ENCODE data around the gene PTPRM. TPM values are rescaled to one million over a fixed set of nuclear protein-coding genes. Genes with fewer than 3 reads are reported as not detected.
"Not testable (repeated sequence)": the region's sequence is repeated elsewhere in the genome, so short reads cannot be mapped to it uniquely, and the experiment has no call there.

The PTPRM gene
- total RNA-seq, 1 donor: 64.2 TPM

- peak; percentile 75 for DNase-seq (ENCODE audit: low read depth)
- no peak overlapping the region for H3K4me3 ChIP-seq (ENCODE audit: low read depth, low read length)
- no peak for TF ChIP-seq CTCF (IDR thresholded peaks at IDR 0.05; ENCODE audit: insufficient read depth, low read length)
Measured at GRCh38 chr18:8052237-8052701, 485.2 kb downstream of the PTPRM start.

GRCh38 chr18:8056723-8057122 is 489.6 kb downstream of the PTPRM start:
- no peak for DNase-seq (ENCODE audit: low read depth)
- no peak overlapping the region for H3K4me3 ChIP-seq (ENCODE audit: low read depth, low read length)
- no peak for TF ChIP-seq CTCF (IDR thresholded peaks at IDR 0.05; ENCODE audit: insufficient read depth, low read length)

GRCh38 chr18:8063152-8063551 is 496.0 kb downstream of the PTPRM start:
- not testable (repeated sequence) for DNase-seq (ENCODE audit: low read depth); H3K4me3 ChIP-seq (ENCODE audit: low read depth, low read length)

GRCh38 chr18:8063733-8064132 is 496.6 kb downstream of the PTPRM start:
- TF ChIP-seq CTCF (IDR thresholded peaks at IDR 0.05; ENCODE audit: insufficient read depth, low read length): no peak
- no peak for DNase-seq (ENCODE audit: low read depth)
- no peak overlapping the region for H3K4me3 ChIP-seq (ENCODE audit: low read depth, low read length)

- H3K4me3 ChIP-seq (ENCODE audit: low read depth, low read length): no peak overlapping the region
- DNase-seq (ENCODE audit: low read depth): no peak
- TF ChIP-seq CTCF (IDR thresholded peaks at IDR 0.05; ENCODE audit: insufficient read depth, low read length): no peak
Measured at GRCh38 chr18:8065284-8065683, 498.2 kb downstream of the PTPRM start.

- DNase-seq (ENCODE audit: low read depth): no peak
- H3K4me3 ChIP-seq (ENCODE audit: low read depth, low read length): no peak overlapping the region
- TF ChIP-seq CTCF (IDR thresholded peaks at IDR 0.05; ENCODE audit: insufficient read depth, low read length): no peak
Measured at GRCh38 chr18:8065773-8066172, 498.7 kb downstream of the PTPRM start.

GRCh38 chr18:8069708-8070107 is 502.6 kb downstream of the PTPRM start:
- no peak for DNase-seq (ENCODE audit: low read depth)
- no peak for TF ChIP-seq CTCF (IDR thresholded peaks at IDR 0.05; ENCODE audit: insufficient read depth, low read length)
- no peak overlapping the region for H3K4me3 ChIP-seq (ENCODE audit: low read depth, low read length)

All from fibroblast of the aortic adventitia (primary cell).